CD4-positive, alpha-beta T cell (primary cell): ENCODE results near the gene ANKS1B. TPM values are rescaled to one million over a fixed set of nuclear protein-coding genes. Genes with fewer than 3 reads are reported as not detected.

Source experiments
- ATAC-seq: fragments of 200-7000 bp; cut with Tn5 transposase; one replicate; pipeline ENCODE4 v1.10.0; 2022; ENCODE audit warnings: mild to moderate bottlenecking; ENCODE audit not compliant: poor library complexity
- CTCF ChIA-PET: fragments of 350-600 bp; sonication (Branson Sonifier 250); formaldehyde crosslinking; loops from one replicate; lab custom pipeline; 2021; ENCODE audit warnings: antibody characterized with exemption, inconsistent platforms; lab: Charles Lee
- POLR2A ChIA-PET: fragments of 350-600 bp; sonication (Branson Sonifier 250); formaldehyde crosslinking; loops from one replicate; lab custom pipeline; 2021; ENCODE audit warnings: antibody characterized with exemption, inconsistent platforms; lab: Charles Lee
- DNase-seq, 14 experiments: peaks; one replicate each; pipeline ENCODE4 v3.0.0-alpha.2; 2013 to 2020; ENCODE audit warnings: mixed read lengths in 2 of 14
- H3K27ac ChIP-seq, 2 donors: one replicate each; pipeline versions ENCODE4 v1.5.1 to v1.7.0; 2013; ENCODE audit warnings: low read length in 2 of 2, low read depth in 1 of 2, mild to moderate bottlenecking in 1 of 2
- H3K27me3 ChIP-seq, 2 experiments: 1 replicate in 1 of 2; 2 replicates in 1 of 2; pipeline versions ENCODE4 v1.6.1 to v1.7.0; 2013; ENCODE audit warnings: low read length in 2 of 2, control low read depth in 1 of 2, mild to moderate bottlenecking in 1 of 2, moderate library complexity in 1 of 2; ENCODE audit not compliant: insufficient read depth in 2 of 2, control insufficient read depth in 1 of 2
- H3K36me3 ChIP-seq: one replicate; pipeline ENCODE4 v1.6.1; 2013; ENCODE audit warnings: low read length, control low read depth; ENCODE audit not compliant: insufficient read depth
- H3K4me1 ChIP-seq: one replicate; pipeline ENCODE4 v1.6.1; 2013; ENCODE audit warnings: low read length, control low read depth; ENCODE audit not compliant: insufficient read depth
- H3K4me3 ChIP-seq: one replicate; pipeline ENCODE4 v1.5.1; 2013; ENCODE audit warnings: mild to moderate bottlenecking, low read length, moderate library complexity
- H3K9me3 ChIP-seq, 2 experiments: 1 replicate in 1 of 2; 2 replicates in 1 of 2; pipeline versions ENCODE4 v1.6.1 to v1.7.0; 2013; ENCODE audit warnings: low read length in 2 of 2, mild to moderate bottlenecking in 2 of 2, control low read depth in 1 of 2, moderate library complexity in 1 of 2; ENCODE audit not compliant: control insufficient read depth in 1 of 2, insufficient read depth in 1 of 2
- H3K27ac Mint-ChIP-seq: one replicate; pipeline ENCODE4 v1.8.0; 2020; ENCODE audit warnings: mixed read lengths
- H3K27me3 Mint-ChIP-seq: one replicate; pipeline ENCODE4 v1.8.0; 2021; ENCODE audit warnings: mixed read lengths
- H3K36me3 Mint-ChIP-seq: one replicate; pipeline ENCODE4 v1.8.0; 2021; ENCODE audit warnings: low read depth, mixed read lengths
- H3K4me1 Mint-ChIP-seq: one replicate; pipeline ENCODE4 v1.8.0; 2021; ENCODE audit warnings: low read depth, mixed read lengths
- H3K4me3 Mint-ChIP-seq: one replicate; pipeline ENCODE4 v1.8.0; 2020; ENCODE audit warnings: mild to moderate bottlenecking, mixed read lengths
- H3K9me3 Mint-ChIP-seq: one replicate; pipeline ENCODE4 v1.8.0; 2020; ENCODE audit warnings: mixed read lengths
- CTCF ChIP-seq: fragments of 200-600 bp; IDR thresholded peaks from one replicate; pipeline ENCODE4 v1.8.0; 2022; ENCODE audit warnings: antibody characterized with exemption, mild to moderate bottlenecking
- intact Hi-C, 2 experiments: fragments of 100-400 bp; cut with DNase I in 1 of 2; cut with micrococcal nuclease in 1 of 2; formaldehyde crosslinking; loops; one replicate each; pipeline versions ENCODE4 v1.15.1 to v1.9.0; 2023 to 2025; cut with DNase I, micrococcal nuclease
- total RNA-seq, 174 experiments: library from RNA in 2 of 174; stranded (reverse) in 2 of 174; gene quantifications; one replicate each; pipeline ENCODE4 v1.2.3 and lab custom pipeline; 2021 to 2026

ANKS1B gene
- total RNA-seq, 2 experiments from 2014 or later = 0.16 to 1.1 TPM

GRCh38 chr12:98770230-98770629 lies 1214.5 kb downstream of the ANKS1B start:
- H3K4me3 ChIP-seq = no peak overlapping the region
- intact Hi-C loops = no loop called here
- Mint-ChIP-seq H3K9me3 (no peaks in the 10 kb centered on the region), H3K4me1 (no peaks in the 10 kb centered on the region), H3K27ac (no peak overlapping the region), H3K27me3 (peaks cover 6% of the 10 kb centered on the region), H3K4me3 (no peak overlapping the region), H3K36me3 (no peaks in the 10 kb centered on the region)
- ATAC-seq = no peak
- H3K27ac ChIP-seq = no peak overlapping the region
- CTCF ChIA-PET = no interaction called here
- POLR2A ChIA-PET = no interaction called here
- H3K9me3 ChIP-seq = no peaks in the 10 kb centered on the region
- no peaks in the 10 kb centered on the region for H3K4me1 ChIP-seq
- no peaks in the 10 kb centered on the region for H3K27me3 ChIP-seq
- H3K36me3 ChIP-seq = no peaks in the 10 kb centered on the region
- no peak for DNase-seq
- TF ChIP-seq CTCF = no peak

- no peak overlapping the region for H3K4me3 Mint-ChIP-seq
- intact Hi-C loops = no loop called here
These were observed 1215.7 kb downstream of the ANKS1B start for GRCh38 chr12:98769068-98769467.

GRCh38 chr12:98767248-98767647 lies 1217.5 kb downstream of the ANKS1B start:
- peaks cover 6% of the 10 kb centered on the region for H3K27me3 Mint-ChIP-seq
- no peaks in the 10 kb centered on the region for H3K4me1 Mint-ChIP-seq
- Histone ChIP-seq H3K27me3 (no peaks in the 10 kb centered on the region), H3K4me1 (no peaks in the 10 kb centered on the region), H3K36me3 (no peaks in the 10 kb centered on the region), H3K27ac (no peak overlapping the region), H3K4me3 (no peak overlapping the region), H3K9me3 (no peaks in the 10 kb centered on the region)
- no peak for TF ChIP-seq CTCF
- no peaks in the 10 kb centered on the region for H3K36me3 Mint-ChIP-seq
- CTCF ChIA-PET = no interaction called here
- H3K4me3 Mint-ChIP-seq = no peak overlapping the region
- H3K27ac Mint-ChIP-seq = no peak overlapping the region
- POLR2A ChIA-PET = no interaction called here
- no peaks in the 10 kb centered on the region for H3K9me3 Mint-ChIP-seq
- DNase-seq = no peak
- no peak for ATAC-seq
- intact Hi-C loops = no loop called here

More at GRCh38 chr12:98769068-98769467, 1215.7 kb downstream of the ANKS1B start:
- Histone ChIP-seq H3K27ac (no peak overlapping the region), H3K4me1 (no peaks in the 10 kb centered on the region), H3K27me3 (no peaks in the 10 kb centered on the region), H3K9me3 (no peaks in the 10 kb centered on the region), H3K4me3 (no peak overlapping the region), H3K36me3 (no peaks in the 10 kb centered on the region)
- ChIA-PET CTCF (interaction anchor here (0.6 kb wide), 1 partner anchor 23 kb away, joined by 3 read pairs; no protein-coding TSS in a partner anchor), POLR2A (interaction anchor here (0.7 kb wide), 1 partner anchor 21 kb away, joined by 3 read pairs; no protein-coding TSS in a partner anchor)
- no peak for DNase-seq
- ATAC-seq = no peak
- Mint-ChIP-seq H3K36me3 (no peaks in the 10 kb centered on the region), H3K9me3 (no peaks in the 10 kb centered on the region), H3K27me3 (peaks cover 6% of the 10 kb centered on the region), H3K27ac (no peak overlapping the region), H3K4me1 (no peaks in the 10 kb centered on the region)
- no peak for TF ChIP-seq CTCF
